Measurements from ENCODE around the gene RCN1.

DNA sequence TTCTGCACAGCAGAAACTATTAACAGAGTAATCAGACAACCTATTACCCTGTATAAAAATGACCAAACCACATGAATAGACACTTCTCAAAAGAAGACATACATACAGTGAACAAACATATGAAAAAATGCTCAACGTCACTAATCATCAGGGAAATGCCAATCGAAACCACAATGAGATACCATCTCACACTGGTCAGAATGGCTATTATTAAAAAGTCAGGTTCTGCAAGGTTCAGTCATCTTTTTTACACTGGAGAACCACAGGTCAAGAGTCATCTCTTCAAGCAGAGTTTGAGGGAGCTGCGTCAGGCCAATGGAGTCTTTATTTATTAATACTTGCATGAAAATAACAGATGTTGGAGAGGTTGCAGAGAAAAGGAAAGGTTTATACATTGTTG, 40.4 kb downstream of the RCN1 start:
- no peak for TF ChIP-seq CTCF (IDR thresholded peaks at IDR 0.05)
- no peak for TF ChIP-seq POLR2A (IDR thresholded peaks at IDR 0.05)
